HG03520 (cell line): ENCODE results near the gene NFYC.

Source experiments
- ATAC-seq: cut with Tn5 transposase; IDR thresholded peaks from one replicate; pipeline ENCODE4 v1.9.1; 2021; ENCODE audit warnings: mild to moderate bottlenecking, moderate library complexity; ENCODE audit not compliant: unreplicated experiment

The NFYC gene

DNA sequence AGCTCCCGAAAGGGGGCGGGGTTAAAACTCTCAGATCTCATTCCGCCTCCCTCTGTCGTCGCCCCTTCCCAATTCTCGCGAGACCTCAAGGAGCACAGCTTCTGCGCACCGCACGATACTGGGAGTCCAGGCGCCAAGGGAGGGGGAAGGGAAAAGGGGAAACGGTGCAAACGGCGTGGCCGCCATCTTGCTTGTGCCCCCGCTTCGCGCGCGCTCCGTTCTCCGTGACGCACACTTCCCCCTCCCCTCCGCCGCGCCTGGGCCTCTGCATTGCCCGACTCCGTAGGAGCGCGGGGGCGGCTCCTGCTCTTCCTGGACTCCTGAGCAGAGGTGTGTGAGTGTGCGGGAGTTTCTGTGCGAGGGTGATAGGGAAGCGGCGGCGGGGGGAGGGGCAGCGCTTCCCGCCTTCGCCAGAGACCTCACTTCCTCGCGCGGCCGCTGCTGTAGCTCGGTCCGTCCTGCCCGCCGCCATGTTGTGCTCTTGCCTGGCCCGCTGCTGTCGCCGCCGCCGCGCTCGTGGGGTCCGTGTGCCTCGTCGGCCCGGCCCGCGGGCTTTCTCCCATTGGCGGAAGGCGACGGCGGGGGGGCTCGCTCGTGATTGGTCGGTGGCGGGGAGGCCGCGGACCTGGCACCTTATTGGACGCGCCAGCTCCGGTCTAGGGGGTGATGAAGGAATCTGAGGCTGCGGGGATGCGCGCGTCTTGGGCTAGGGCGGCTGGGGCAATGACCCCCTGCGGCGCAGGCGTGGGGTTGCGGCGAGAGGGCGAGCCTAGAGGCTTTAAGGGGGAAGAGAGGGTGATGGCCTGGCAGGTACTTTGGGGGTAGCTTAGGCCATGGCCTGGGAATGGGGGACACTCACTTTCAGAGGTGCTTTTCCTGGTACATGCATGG is at the start of gene NFYC:
TSS of gene NFYC (plus strand) at position 167 of the 891 bp plus-strand sequence. CDS start 47,140 bp downstream, outside the sequence.
- ATAC-seq: peak; percentile 75

DNA sequence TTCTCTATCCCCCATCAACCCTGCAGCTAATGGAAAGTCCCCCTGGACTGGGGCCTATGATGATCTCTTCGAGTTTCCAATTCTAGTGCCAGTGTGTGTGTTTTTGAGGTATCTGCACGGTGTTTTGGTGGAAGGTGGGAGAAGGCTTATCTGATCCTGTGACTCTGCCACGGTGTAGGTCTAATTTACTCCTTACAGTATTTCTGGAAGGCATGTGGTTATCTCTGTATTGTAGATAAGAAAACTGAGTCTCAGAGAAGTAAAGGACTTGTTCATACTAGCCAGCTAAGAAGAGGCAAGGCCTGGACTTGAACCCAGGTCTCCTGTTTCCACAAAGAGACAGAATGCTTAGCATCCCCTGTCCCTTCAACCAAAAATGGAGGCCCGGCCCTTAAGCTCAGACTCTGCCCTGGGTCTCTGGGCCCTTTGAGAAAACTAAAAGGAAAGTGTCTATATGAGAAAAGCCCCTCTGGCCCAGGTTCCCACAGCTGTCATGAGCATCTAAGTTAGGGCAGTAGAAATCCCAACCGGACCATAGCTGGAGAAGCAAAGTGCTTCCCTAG is 46.3 kb upstream of the NFYC start:
- no peak for ATAC-seq

DNA sequence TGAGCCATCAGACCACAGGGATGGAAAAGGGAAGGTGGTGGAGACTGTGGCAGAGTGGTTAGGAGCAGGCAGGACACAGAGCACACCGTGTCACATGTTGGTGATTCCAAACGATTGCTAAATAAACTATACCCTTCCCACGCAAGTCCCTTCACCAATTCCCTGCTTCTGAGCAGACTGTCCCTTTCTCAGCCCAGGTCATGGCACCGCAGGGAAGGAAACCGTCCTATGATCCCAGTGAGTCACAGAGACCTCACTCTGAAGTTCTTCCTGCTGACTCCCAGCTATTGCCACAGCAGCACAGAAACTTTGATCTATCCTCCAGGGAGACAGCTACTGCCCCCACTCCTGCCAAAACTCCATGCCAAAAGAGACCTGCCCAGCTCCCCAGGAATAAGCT is 45.2 kb upstream of the NFYC start:
- ATAC-seq: no peak

DNA sequence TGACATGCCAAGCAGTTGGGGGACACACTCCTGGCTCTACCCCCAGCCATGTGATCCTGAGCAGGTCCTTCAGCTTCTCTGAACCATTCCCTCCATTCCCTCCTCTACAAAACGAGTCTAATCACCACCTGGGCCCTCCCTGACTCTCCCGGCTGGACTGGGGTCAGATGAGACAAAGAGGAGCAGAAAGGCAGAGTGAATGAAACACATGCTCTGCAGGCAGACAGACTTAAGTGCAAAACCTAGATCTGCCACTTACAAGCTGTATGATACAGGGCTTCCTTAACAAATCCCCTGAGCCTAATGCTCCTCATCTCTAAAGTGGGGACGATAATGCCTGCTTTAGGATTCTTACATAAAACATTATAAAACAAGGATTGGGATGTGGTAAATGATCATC is 43.3 kb upstream of the NFYC start:
- no peak for ATAC-seq

DNA sequence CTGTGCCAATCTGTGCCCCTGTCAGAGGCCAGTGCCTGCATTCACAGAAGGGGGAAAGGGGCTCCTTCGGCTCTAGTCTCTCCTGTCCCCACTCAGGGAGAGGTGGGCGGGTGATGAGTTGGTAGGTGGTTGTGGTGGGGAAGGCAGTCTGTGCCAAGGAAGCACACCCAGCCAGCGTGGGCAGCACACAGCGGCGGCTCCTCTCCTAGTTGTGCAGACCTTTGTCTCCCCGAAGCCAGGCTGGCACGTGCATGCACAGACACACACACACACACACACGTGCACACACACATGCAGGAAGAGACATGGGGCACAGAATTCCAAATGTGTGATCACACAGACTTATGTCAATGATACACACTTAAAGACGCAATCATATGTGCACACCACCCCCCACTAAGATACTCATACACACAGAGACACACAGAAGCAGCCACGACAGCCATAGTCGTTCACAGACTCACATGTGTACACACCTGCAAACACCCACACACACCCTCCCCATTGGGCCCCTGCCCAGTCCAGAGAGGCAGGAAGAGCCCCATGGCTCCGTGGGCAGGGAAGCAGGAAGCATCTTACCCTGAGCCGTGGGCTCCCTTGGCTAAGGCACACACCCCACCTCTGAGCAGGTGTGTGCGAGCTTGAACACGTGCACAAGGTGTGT is 42.4 kb upstream of the NFYC start:
- ATAC-seq: no peak

DNA sequence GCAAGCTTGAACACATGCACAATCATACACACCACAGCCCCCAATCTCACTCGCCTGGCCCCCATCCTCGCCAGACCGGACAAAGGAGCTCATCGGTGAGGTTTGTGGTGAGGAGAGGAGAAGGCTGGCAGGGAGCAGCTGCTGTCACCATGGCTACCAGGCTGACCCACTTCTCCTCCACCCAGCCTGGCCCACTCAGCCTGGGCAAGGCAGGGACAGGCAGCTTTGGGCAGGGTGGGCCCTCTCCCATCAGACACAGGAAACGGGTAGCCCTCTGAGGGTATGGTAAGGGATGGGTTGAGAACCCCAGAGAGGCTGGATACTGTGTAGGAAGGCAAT is 41.9 kb upstream of the NFYC start:
- no peak for ATAC-seq

DNA sequence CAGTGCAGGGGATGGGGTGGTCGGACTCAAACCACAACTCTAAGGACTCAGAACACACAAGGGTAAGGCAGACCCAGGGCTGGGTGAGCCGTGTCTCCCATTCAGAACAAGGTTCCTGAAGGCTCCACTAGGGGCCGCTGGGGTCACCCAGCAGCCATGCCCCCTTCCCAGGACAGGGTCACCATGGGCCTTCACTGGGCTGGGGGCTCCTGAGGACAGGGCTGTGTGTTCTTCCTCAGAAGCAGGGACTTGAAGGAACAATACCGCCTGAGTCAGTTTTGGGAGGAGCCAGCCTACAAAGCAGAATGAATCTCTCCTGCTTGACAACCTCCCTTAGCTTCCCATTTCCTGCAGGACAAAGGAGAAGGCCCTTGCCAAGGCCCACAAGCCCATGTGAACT is 41.4 kb upstream of the NFYC start:
- ATAC-seq: no peak

DNA sequence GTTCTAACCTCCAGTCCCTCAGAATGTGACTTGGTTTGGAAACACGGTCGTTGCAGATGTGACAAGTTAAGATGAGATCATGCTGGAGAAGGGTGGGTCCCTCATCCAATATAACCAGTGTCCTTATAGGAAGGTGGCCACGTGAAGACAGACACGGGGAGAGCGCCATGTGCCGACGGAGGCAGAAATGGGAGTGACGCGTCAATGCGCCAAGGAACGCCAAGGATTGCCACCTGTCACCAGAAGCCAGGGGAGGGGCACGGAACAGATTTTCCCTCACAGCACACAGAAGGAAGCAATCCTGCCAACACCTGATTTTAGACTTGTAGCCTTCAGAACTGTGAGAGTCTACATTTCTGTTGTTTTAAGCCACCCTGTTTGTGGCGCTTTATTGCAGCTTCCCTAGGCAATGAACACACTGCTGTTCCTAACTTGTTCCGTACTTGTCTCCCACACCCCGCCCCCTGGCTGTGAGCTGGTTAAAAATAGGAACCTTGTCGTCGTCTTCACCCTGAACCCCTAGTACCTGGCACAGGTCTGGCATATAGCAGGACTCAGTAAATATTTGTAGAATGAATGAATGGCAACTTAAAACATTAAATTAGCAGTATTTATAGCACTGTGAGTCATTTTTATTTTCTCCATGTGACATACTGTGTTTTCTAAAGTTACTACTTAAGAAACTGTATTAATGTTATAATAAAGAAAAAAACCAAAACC is 40.2 kb upstream of the NFYC start:
- no peak for ATAC-seq

DNA sequence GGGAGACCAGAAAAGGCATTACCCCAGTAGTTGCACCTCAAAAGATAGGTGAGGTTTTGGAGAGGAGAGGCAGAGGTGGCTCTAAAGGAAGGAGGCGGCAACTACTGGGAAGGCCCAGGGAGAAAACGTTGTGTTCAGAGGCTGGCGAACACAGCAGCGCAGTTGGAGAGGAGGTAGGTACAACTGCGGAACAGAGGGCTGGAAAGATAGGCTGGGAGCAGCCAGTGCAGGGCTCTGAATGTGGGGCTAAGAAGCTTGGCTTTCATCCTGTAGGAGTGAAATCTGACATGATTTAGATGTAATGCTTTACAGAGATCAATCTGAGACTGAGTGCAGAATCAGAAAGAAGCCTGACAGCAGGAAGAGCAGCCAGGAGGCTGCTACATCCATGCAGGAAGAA is 39.0 kb upstream of the NFYC start:
- no peak for ATAC-seq

DNA sequence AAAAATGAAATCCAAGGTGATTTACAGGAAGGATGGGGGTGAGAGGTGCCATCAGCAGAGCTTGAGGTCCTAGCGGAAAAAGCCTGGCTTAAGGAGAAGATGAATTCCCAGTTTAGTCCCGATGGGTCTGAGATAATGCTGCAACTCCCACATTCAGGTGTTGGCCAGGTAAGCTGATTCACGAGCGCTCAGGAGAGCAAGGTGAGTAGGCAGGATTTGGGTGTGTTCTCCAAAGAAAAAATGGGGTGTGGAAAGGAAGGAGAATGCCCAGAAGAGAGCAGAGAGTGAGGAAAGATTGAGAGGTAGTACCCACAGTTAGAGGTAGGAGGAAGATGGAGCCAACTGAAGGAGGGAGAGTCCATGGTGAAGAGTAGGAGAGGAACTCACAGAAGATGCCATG is 38.5 kb upstream of the NFYC start:
- no peak for ATAC-seq

DNA sequence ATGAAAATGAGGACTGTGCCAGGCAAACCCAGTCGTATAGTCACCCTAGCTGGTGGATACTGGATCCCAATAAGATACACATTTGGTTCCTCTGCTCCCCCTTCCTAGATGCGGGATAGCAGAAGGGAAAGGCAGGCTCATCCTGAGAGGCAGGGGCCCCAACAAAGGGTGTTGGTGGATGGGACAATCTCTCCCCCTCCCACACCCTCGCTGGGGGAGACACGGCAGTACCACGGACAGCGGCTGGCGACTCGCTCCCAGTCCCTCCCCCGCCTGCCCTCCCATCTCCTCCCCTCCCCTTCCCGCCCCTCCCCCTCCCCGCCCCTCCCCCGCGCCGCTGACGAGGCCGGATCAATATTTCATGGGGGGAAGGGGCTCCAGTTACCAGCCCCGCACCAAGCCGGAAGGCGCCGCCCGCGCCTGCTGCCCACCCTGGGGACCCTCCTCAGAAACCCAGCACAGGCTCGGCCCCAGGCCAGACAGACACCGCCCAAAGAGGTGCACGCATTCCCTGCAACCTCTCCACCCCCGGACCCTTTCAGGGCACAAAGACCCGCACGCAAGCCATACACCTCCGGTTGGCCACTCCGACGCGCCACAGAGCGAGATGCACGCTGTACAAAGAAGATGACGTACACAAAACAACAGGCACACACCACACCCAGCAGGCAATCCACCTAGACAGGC is 37.5 kb upstream of the NFYC start:
- no peak for ATAC-seq

DNA sequence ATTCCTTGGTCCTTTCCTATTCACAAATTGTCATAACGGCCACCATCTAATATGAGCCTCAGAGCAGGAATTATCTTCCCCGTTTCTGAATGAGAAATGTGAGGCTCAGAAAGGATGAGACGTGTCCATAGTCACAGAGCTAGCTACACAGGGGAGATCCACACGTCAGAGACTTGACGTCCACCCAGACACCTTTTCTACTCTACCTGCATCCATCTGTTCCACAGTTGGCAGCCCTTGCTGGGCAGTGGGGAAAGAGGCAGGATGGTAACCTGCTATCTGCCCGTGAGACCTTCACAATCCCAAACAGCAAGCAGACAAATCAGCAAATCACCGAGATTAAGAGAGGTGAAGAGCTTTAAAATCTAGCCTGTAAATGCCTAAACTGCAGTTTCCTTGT is 34.5 kb upstream of the NFYC start:
- no peak for ATAC-seq

DNA sequence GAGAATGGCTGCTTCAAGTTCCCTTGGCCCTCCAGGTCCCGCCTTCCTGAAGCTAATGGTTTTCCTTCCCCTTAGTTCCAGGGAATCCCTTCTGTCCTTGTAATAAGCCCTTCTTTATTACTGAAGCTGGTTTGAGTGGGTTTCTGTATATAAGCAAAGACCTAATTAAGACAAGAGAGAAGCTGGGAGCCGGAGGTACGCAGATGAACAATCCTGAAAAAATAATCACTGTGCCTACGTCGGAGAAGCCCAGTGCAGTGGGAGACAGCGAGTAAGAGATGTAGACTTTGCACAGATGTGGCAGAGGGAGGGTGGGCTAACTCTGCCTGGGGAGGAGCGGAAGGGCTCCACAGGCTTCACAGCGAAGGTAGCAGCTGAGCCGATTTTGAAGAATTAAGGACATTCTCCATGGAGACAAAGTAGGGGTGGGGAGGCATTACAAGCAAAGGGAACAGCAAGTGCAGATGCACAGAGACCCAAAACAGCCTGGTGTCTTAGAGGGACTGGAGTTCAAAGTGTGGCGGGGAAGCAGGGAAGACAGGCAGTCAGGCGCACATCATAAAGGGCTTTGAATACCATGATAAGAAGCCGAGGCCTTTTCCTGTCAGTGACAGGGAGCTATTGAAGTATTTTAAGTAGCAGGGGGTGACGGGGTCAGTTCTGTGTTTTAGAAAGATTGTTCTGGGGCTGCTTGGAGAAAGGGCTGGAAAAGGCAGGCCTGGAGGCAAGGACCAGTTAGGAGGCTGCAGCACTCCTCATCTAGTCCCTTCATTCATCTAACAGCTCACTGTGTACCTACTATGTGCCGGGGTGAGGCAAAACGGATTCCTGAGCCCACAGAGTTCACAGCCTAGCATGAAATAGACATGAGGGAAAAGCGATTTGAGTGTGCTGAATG is 32.5 kb upstream of the NFYC start:
- no peak for ATAC-seq

DNA sequence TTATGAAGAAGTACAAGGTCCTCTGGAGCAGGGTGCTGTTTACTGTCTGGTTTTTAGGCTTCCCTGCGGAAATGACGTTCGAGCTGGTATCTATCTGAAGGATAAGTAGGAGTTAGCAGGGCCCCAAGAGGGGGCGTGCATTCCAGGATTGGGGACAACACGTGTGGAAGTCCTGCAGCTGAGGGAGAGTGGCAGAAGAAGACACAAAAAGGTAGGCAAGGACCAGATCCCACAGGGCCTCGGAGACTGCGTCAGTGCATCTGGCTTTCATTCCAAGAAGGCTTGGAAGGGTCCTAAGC is 31.9 kb upstream of the NFYC start:
- ATAC-seq: no peak

DNA sequence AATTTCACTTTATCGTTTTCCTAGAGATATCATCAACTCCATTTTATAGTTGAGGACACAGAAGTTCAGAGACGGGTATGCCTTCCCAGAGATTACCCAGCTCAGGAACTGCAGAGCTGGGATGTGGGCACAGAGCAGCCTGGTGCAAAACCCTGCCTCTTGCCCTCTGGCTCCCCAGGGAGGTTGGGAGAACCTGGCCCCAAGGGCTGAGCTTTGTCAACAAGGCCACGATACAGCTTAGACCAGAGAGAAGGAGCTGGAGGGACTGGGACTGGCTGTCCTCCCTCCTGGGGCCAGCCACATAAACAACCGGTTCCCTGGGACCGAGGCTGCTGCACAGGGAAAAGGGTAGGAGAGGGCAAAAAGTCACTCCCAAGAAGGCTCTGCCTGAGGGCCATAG is 29.8 kb upstream of the NFYC start:
- ATAC-seq: no peak

DNA sequence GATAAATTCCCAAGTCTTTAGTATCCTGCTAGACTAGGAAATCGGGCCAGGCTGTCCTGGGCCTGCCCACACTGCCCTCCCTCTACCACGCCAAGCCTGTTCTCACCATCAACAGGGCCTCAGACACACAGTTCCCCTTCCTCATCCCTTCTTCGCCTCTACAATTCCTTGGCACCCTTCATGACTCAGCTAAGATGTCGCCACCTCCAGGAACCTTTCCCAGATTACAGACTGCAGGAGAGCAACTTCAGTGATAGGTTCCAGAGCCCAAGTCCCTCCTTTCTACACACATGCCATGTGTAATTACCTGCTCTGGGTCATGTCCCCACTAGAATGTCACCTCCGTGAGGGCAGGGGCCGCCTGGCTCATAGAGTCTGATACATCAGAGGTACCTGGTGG is 29.4 kb upstream of the NFYC start:
- no peak for ATAC-seq

DNA sequence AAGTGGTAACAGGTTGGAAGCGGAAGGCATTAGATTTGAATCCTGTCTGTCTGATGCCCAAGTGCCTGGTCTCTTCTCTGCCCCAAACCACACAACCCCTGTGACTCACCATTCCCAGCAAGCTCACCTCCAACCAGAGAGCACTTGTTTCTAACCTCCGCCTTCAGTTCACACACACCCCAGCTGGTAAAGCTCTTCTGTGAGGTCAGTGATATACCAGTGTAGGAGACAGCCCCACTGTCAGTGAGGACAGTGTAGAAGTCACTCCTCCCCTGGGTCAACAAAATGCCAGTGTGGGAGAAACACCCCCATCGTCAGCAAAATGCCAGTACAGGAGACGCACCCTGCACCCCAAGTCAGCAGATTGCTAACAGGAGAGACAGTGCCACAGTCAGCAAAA is 28.6 kb upstream of the NFYC start:
- no peak for ATAC-seq

DNA sequence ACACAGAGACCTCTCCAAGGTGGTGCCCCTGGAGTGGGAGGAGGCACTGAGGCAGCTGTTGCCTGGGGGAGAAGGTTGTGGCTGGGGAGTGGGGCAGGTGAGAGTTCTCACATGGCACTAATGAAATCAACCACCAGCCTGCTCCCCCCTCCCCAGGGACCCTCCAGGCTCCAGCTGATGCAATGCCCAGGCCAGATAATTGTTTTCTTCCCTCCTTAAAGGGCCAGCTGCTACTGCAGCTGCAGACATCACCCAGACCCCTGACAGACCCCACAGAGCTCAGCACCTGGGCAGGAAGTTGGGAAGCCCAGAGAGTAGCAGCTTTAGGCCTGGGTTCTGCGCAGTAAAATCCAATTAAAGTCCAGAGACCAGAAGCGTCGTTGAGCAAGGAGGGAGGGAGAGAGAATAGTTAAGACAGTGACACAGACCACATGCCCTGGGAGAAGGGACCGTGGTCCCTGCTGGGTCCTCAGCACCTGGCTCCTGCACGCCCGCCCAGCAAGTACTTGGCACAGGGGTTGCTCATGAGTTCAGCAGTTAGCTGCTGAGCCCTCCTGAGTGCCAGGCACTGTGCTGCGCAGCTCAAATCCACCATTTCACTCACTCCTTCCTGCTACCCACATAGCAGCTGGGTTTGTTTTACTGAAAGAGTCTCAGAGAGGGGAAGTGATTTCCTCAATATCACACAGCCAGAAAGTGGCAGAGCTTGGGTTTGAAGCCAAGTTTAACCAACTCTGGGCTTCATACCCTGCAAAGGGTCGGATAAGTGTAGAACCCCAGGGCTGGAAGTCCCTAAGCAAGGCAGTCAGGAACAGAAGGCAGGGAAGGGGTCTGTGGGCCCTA is 28.0 kb upstream of the NFYC start:
- ATAC-seq: no peak

DNA sequence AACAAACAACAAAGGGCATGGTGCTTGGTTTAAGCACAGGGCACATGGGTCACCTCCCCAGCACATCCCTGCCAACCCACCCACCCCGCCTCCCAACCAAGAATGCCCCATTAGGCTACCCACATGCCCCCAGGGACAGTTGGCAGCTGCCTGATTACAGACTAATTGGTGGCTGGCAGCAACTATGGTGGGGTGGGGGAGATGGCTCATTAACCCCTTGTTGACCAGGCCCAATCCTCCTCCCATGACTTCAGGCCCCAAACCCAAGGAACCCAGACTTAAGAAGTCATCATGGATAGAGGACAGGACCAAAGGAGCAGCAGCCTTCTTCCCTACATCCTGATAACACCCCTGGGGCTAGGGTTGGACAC is 27.4 kb upstream of the NFYC start:
- ATAC-seq: no peak
